Epithelial cell of proximal tubule (primary cell): Measurements from ENCODE around the gene KCNK6. TPM values are rescaled to one million over a fixed set of nuclear protein-coding genes. Genes with fewer than 3 reads are reported as not detected.

Experiments
- DNase-seq: peaks from one replicate; pipeline ENCODE4 v3.0.0-alpha.2; 2011; ENCODE audit warnings: low read depth
- H3K4me3 ChIP-seq: 2 replicates; pipeline ENCODE4 v1.5.1; 2011; ENCODE audit warnings: low read depth, mild to moderate bottlenecking, low read length
- CTCF ChIP-seq: conservative IDR thresholded peaks from 2 replicates; pipeline ENCODE4 v1.5.1; 2012; ENCODE audit warnings: low read depth, mild to moderate bottlenecking, low read length
- total RNA-seq: library from RNA; depleted of rRNA; stranded (reverse); fragments of >200 nt; gene quantifications from 2 replicates; pipeline ENCODE4 v1.2.3, GENCODE V29; 2015

KCNK6 gene
- total RNA-seq, 1 donor from 2014 or later, result 3.9 TPM

GRCh38 chr19:38321646-38322196 lies 2.1 kb downstream of the KCNK6 start:
- no peak for TF ChIP-seq CTCF
- H3K4me3 ChIP-seq, result no peak overlapping the region
- no peak for DNase-seq

DNA sequence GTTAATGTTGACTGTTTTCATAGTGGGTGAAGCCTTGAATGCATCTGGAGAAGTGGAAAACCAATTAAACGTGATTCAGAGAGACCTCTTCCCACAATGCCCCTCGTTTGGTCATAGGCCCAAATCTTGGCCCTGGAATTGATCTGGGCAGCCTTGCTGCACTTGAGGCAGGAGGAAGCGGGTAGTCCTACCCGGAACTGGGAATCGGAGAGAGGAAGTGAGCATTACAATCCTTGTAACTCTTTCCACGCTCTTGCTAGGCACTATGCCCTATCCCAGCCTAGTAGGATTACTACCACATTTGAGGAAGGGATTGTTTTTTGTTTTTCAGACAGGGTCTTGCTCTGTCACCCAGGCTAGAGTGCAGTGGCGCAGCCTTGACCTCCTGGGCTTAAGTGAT lies 3.6 kb downstream of the KCNK6 start:
- H3K4me3 ChIP-seq, result no peak overlapping the region
- no peak for TF ChIP-seq CTCF
- DNase-seq, result no peak

GRCh38 chr19:38324431-38324830 lies 4.8 kb downstream of the KCNK6 start:
- no peak for DNase-seq
- TF ChIP-seq CTCF, result no peak
- no peak overlapping the region for H3K4me3 ChIP-seq

GRCh38 chr19:38326591-38326990 lies 6.9 kb downstream of the KCNK6 start:
- TF ChIP-seq CTCF, result no peak
- no peak for DNase-seq

DNA sequence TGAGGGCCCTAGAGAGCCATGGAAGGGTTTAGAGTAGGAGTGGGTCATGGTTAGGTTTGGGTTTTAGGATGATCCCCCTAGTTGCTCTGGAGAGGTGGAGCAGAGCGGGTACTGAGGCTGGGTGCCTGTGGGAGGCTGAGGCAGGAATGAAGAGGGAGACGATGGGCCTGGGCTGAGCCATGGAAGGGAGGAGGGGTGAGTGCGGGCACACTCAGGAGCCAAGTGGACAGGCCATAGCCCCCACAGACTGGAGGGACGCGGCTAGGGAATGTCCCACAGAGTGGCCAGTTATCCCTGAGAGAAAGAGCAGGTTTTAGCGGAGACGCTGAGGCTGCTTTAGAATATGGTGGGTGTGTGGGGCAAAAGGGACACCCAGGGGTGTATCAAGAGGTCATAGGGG lies 10.0 kb downstream of the KCNK6 start:
- no peak overlapping the region for H3K4me3 ChIP-seq
- no peak for TF ChIP-seq CTCF
- DNase-seq, result no peak

More at GRCh38 chr19:38326591-38326990, 6.9 kb downstream of the KCNK6 start:
- H3K4me3 ChIP-seq, result no peak overlapping the region

GRCh38 chr19:38331728-38332127 lies 12.1 kb downstream of the KCNK6 start:
- no peak for TF ChIP-seq CTCF
- H3K4me3 ChIP-seq, result no peak overlapping the region
- DNase-seq, result no peak

- no peak for TF ChIP-seq CTCF
- no peak for DNase-seq
- H3K4me3 ChIP-seq, result no peak overlapping the region
Observed at GRCh38 chr19:38333245-38333644, 13.6 kb downstream of the KCNK6 start.
